Activated T-cell treated with anti-CD3 and anti-CD28 coated beads, Interleukin-2, amount 50 U/mL, for 72 hours (primary cell): ENCODE data around the gene RANGAP1. TPM values are rescaled to one million over a fixed set of nuclear protein-coding genes. Genes with fewer than 3 reads are reported as not detected.

ENCODE experiments used
- ATAC-seq, 2 donors: fragments of 150-1000 bp; cut with Tn5 transposase; replicated peaks in 1 of 2; 2 replicates each; pipeline ENCODE4 v1.10.0; 2021; ENCODE audit warnings: moderate library complexity in 2 of 2, mild to moderate bottlenecking in 1 of 2
- DNase-seq, 2 donors: peaks; one replicate each; pipeline ENCODE4 v3.0.0; 2021 to 2022; ENCODE audit warnings: mixed read lengths in 1 of 2
- H3K27ac Mint-ChIP-seq: one replicate; pipeline ENCODE4 v1.8.0; 2022; ENCODE audit warnings: mild to moderate bottlenecking, moderate library complexity, mixed read lengths
- H3K27me3 Mint-ChIP-seq: one replicate; pipeline ENCODE4 v1.8.0; 2022; ENCODE audit warnings: low read depth, mixed read lengths
- H3K36me3 Mint-ChIP-seq, 2 donors: one replicate each; pipeline ENCODE4 v1.8.0; 2022; ENCODE audit warnings: mixed read lengths in 2 of 2, mild to moderate bottlenecking in 1 of 2; ENCODE audit not compliant: insufficient read depth in 2 of 2
- H3K4me1 Mint-ChIP-seq: one replicate; pipeline ENCODE4 v1.8.0; 2022; ENCODE audit warnings: low read depth, mixed read lengths
- H3K4me3 Mint-ChIP-seq, 2 donors: one replicate each; pipeline ENCODE4 v1.8.0; 2022; ENCODE audit warnings: mild to moderate bottlenecking in 2 of 2, mixed read lengths in 2 of 2, moderate library complexity in 2 of 2
- H3K9me3 Mint-ChIP-seq, 2 donors: one replicate each; pipeline ENCODE4 v1.8.0; 2022; ENCODE audit warnings: mixed read lengths in 2 of 2
- total RNA-seq, 2 donors: library from RNA; stranded (reverse); gene quantifications; one replicate each; pipeline ENCODE4 v1.2.3, GENCODE V29; 2022

Gene RANGAP1
- total RNA-seq, 2 donors from 2014 or later = 162 to 217 TPM

DNA sequence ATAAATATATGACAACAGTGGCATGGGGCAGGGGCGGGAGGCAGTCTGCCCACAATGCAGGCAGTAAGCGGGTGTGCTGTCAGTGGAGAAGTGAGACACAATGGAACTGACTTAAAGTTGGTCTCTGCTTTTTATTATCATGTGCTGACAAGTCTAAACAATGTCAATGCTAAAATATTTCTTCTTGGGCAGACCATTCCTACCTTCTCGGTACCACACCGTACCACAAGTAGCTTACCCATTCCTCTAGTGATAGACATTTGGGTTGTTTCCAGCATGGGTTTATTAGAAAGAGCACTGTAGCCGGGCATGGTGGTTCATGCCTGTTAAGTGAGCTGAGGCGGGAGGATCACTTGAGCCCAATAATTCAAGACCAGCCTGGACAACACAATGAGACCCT lies 42.6 kb downstream of the RANGAP1 start:
- Mint-ChIP-seq H3K27ac (no peak overlapping the region), H3K27me3 (no peaks in the 10 kb centered on the region), H3K4me3 (no peak overlapping the region), H3K36me3 (peaks cover 0 to 12% of the 10 kb centered on the region in 2 donors), H3K9me3 (no peaks in the 10 kb centered on the region), H3K4me1 (peaks cover 9% of the 10 kb centered on the region)
- ATAC-seq (no peak), DNase-seq (no peak)

- Mint-ChIP-seq H3K4me3 (no peak overlapping the region), H3K27me3 (no peaks in the 10 kb centered on the region), H3K36me3 (peaks cover 0 to 8% of the 10 kb centered on the region in 2 donors), H3K9me3 (no peaks in the 10 kb centered on the region), H3K27ac (no peak overlapping the region), H3K4me1 (peaks cover 9% of the 10 kb centered on the region)
- ATAC-seq = no peak
- DNase-seq = no peak
Measured at GRCh38 chr22:41242396-41243117, 43.4 kb downstream of the RANGAP1 start.

GRCh38 chr22:41241133-41241676 lies 44.8 kb downstream of the RANGAP1 start:
- Mint-ChIP-seq H3K36me3 (peaks cover 0 to 4% of the 10 kb centered on the region in 2 donors), H3K27me3 (no peaks in the 10 kb centered on the region), H3K4me3 (no peak overlapping the region), H3K9me3 (no peaks in the 10 kb centered on the region), H3K4me1 (peaks cover 18% of the 10 kb centered on the region), H3K27ac (peak overlapping the region; percentile 38)
- DNase-seq = no peak
- ATAC-seq = no peak

DNA sequence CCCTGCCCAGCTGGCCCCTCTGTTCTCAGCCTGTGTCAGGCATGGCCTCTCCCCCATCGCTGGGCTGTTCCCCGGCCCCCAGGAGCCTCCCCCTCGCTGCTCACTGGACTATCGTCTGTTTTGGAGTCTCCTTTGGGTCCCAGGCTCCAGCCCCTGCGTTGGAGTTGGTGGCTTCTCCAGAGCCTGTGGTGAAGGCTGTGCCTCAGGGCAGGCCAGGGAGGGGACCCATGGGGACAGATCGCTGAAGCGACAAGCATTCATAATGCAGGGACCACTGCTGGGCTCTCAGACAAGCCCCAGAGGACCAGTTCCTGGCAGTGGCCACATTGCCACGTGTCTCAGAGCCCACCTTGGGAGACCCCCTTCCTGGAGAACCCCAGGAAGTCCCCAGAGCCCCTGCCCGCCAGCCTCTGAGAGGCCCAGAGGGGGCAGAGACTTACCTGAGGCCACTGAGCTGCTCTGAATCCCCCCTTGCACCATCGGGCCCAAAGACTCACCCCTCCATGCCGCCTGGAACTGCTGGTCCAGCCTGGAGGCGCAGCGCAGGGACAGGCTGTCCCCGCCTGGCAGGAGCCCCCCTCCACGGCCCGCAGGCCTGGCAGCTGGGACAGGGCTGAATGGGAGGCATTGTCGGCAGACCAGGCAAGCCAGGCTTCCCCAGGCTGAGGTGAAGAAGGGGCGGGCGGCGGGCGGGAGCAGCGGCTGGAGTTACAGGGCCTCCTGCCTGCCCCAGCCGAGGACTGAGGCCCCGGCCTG lies 45.4 kb downstream of the RANGAP1 start, which contains the start of gene CHADL:
Gene CHADL (minus strand): TSS at position 555 of the 756 bp plus-strand sequence. CDS start 50 bp downstream, at position 505.
- H3K36me3 Mint-ChIP-seq = peaks cover 0 to 4% of the 10 kb centered on the region in 2 donors
- DNase-seq (no peak), ATAC-seq (no peak)
- H3K27me3 Mint-ChIP-seq = no peaks in the 10 kb centered on the region
- H3K27ac Mint-ChIP-seq = peak within 1 kb of the TSS; percentile 38
- H3K4me3 Mint-ChIP-seq = no peak within 1 kb of the TSS
- H3K4me1 Mint-ChIP-seq = peaks cover 18% of the 10 kb centered on the region
- H3K9me3 Mint-ChIP-seq = no peaks in the 10 kb centered on the region

DNA sequence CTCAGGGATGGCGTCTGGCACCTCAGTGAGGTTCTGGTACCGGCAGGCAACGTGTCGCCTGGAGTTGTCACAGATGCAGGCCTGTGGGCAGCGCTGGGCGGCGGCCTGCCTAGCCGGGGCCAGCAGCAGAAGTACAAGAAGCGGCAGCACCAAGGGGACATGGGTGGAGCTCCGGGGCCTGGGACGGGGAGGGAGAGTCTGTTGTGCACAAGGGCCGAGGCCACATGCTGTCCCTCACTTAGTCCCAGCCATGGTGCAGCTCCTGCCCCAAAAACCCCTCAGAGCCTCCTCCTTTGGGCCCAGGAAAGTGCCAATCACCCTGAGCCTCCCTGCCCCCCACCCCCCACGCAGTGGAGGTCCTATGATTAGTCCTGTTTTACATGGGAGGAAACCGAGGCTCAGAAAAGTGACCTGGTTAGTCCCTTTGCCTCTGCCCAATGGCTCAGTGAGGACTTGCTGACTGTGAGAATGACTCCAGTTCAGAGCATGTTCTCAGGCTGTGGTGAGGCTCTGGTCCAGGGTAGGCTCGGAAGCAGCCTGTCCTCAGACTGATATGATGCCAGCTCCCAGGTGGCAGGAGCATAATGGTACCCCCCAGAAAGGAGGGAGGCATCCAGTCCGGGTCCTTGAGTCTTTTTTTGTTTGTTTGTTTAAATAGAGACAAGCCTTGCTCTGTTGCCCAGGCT lies 46.4 kb downstream of the RANGAP1 start:
- Mint-ChIP-seq H3K4me1 (peaks cover 13% of the 10 kb centered on the region), H3K9me3 (no peaks in the 10 kb centered on the region), H3K27ac (no peak overlapping the region), H3K27me3 (no peaks in the 10 kb centered on the region), H3K4me3 (peak overlapping the region in 1 of 2 donors; percentile 81), H3K36me3 (peaks cover 0 to 4% of the 10 kb centered on the region in 2 donors)
- ATAC-seq = no peak
- no peak for DNase-seq

- H3K36me3 Mint-ChIP-seq = peaks cover 0 to 4% of the 10 kb centered on the region in 2 donors
- H3K27me3 Mint-ChIP-seq = no peaks in the 10 kb centered on the region
- peak overlapping the region; percentile 68 to 81 for H3K4me3 Mint-ChIP-seq
- H3K4me1 Mint-ChIP-seq = peaks cover 13% of the 10 kb centered on the region
- H3K27ac Mint-ChIP-seq = peak overlapping the region; percentile 31
- H3K9me3 Mint-ChIP-seq = no peaks in the 10 kb centered on the region
- no peak for DNase-seq
- no peak for ATAC-seq
Measured at GRCh38 chr22:41238570-41239442, 47.2 kb downstream of the RANGAP1 start.

DNA sequence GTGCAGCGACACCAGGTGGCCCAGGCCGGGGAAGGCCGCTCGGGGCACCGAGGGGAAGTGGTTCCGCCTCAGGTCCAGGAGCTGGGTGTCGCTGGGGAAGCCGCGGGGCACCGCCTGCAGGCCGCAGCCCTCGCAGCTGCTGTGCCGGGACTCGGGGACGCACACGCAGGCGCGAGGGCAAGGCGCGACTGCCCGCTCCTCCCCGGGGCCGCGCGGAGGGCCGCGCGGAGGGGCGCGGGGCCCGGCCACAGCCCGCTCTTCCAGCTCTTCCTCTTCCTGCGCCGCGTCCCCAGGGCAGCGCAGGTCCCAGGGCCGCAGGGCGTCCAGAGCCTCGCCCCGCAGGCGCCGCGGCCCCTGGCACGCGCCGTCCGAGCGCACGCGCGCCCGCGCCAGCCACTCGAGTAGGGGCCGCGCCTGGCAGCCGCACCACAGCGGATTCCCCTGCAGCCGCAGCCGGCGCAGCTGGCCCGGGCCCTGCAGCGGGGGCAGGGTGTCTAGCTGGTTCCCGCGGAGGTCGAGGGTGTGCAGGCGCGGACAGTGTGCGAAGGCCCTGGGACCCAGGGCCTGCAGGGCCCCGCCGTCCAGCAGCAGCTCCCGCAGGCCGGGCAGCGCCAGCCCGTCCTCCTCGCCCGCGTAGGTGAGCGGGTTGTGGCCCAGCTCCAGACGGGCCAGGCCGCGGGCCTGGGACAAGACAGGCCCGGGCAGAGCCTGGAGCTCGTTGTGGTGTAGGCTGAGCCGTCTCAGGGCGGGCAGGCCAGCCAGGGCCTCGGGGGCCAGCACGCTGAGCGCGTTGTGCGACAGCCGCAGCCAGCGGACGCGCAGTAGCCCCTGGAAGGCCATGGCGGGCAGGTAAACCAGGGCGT lies 48.0 kb downstream of the RANGAP1 start:
- H3K4me3 Mint-ChIP-seq = peak overlapping the region; percentile 75 to 79
- no peaks in the 10 kb centered on the region for H3K9me3 Mint-ChIP-seq

DNA sequence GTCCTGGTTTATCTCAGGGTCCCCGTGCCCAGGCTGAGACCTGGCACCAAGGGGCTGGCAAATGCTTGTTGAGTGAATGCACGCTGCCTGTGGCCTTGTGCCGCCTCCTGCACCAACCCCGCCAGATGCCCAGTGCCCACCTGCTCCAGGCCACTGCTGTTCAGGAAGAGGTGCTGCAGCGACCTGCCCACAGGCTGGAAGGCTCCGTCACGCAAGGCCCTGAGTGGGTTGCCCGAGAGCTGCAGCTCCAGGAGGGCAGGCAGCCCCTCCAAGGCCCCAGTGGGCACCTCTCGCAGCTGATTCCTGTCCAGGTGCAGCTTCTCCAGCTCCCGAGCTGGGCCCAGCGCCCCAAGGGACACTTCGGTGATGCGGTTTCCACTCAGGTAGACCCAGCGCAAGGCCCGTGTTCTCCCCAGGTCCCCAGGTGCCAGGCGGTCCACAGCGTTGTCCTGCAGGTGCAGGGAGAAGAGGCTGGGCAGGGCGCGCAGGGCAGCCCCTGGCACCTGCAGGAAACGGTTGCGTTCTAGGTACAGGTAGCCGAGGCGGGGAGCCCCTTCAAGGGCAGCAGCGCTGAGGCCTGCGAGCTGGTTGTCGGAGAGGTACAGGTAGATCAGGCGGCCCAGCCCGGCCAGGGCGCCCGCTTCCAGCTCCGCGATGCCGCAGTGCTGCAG lies 48.8 kb downstream of the RANGAP1 start:
- H3K36me3 Mint-ChIP-seq = peaks cover 0 to 1% of the 10 kb centered on the region in 2 donors
- H3K9me3 Mint-ChIP-seq = no peaks in the 10 kb centered on the region
- H3K4me1 Mint-ChIP-seq = peaks cover 13% of the 10 kb centered on the region
- peak overlapping the region; percentile 75 to 79 for H3K4me3 Mint-ChIP-seq
- no peak overlapping the region for H3K27ac Mint-ChIP-seq
- DNase-seq (no peak), ATAC-seq (no peak)
- no peaks in the 10 kb centered on the region for H3K27me3 Mint-ChIP-seq

More for the DNA sequence above, 48.0 kb downstream of the RANGAP1 start:
- no peak overlapping the region for H3K27ac Mint-ChIP-seq
- peaks cover 0 to 1% of the 10 kb centered on the region in 2 donors for H3K36me3 Mint-ChIP-seq
- peaks cover 13% of the 10 kb centered on the region for H3K4me1 Mint-ChIP-seq
- DNase-seq (peak; percentile 89), ATAC-seq (peak; percentile 88 to 92)
- H3K27me3 Mint-ChIP-seq = no peaks in the 10 kb centered on the region

GRCh38 chr22:41234815-41235695 lies 50.9 kb downstream of the RANGAP1 start:
- no peak for ATAC-seq
- H3K36me3 Mint-ChIP-seq = peaks cover 0 to 1% of the 10 kb centered on the region in 2 donors
- no peak overlapping the region for H3K27ac Mint-ChIP-seq

DNA sequence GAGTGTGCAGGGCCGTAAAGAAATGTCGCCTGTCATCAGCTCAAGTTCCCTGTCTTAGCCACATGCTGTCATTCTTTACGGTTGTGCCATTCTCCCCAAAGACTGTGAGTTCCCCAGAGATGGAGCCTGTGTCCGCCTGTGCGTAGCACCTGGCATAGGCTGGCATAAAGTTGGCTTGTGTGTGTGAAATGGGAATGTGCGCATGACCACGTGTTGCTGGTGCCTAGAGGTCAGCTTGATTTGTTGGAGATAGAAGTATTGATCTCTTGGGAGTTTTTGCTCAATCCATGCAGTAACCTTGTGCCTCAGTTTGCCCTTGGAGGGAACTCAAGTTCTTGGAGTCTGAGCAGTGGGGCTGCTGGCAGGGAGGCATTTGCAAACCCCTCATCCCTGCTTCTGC lies 54.6 kb downstream of the RANGAP1 start:
- H3K9me3 Mint-ChIP-seq = no peaks in the 10 kb centered on the region
- DNase-seq = no peak

More at GRCh38 chr22:41234815-41235695, 50.9 kb downstream of the RANGAP1 start:
- no peak for DNase-seq
- H3K9me3 Mint-ChIP-seq = no peaks in the 10 kb centered on the region
- H3K27me3 Mint-ChIP-seq = no peaks in the 10 kb centered on the region
- H3K4me3 Mint-ChIP-seq = no peak overlapping the region
- H3K4me1 Mint-ChIP-seq = peaks cover 13% of the 10 kb centered on the region

More for the DNA sequence above, 54.6 kb downstream of the RANGAP1 start:
- Mint-ChIP-seq H3K27me3 (no peaks in the 10 kb centered on the region), H3K4me3 (no peak overlapping the region), H3K36me3 (peaks cover 0 to 6% of the 10 kb centered on the region in 2 donors), H3K4me1 (no peaks in the 10 kb centered on the region), H3K27ac (no peak overlapping the region)
- ATAC-seq = no peak
